ENCODE results near the gene MLPH. TPM values are rescaled to one million over a fixed set of nuclear protein-coding genes. Genes with fewer than 3 reads are reported as not detected.

The MLPH gene
- total and polyA plus RNA-seq, 2 of the 13 experiments (the other 11 are each of a cell fraction or from before 2014, with no cell fraction given): 0.12 TPM; not detected in 1

DNA sequence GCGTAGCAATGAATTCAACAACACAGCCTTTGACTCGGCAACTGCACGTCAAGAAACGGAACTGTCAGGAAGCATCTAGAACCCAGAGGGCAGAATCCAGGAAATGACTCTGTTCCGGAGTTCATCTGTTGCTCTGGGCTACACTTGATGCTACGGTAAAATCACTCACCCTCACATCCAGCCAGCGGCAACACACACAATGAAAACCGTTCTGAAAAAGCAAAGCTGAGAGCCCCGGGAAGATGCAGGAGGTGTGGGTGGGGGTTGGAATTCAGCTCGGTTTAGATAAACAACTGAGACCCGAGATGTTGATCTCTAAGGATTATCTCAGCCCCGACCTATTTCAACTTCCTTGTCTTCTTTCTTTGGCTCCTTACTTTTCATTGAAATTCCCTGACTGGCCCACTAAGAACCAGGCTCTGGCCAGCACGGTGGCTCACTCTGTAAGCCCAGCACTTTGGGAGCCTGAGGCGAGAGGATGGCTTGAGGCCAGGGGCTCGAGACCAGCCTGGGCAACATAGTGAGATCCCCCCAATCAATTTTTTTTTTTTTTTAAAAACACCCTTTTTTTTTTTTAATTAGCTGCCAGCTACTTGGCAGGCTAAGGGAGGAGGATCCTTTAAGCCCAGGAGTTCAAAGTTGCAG lies 116.8 kb downstream of the MLPH start (continued):
- TF ChIP-seq, protein P1, sequence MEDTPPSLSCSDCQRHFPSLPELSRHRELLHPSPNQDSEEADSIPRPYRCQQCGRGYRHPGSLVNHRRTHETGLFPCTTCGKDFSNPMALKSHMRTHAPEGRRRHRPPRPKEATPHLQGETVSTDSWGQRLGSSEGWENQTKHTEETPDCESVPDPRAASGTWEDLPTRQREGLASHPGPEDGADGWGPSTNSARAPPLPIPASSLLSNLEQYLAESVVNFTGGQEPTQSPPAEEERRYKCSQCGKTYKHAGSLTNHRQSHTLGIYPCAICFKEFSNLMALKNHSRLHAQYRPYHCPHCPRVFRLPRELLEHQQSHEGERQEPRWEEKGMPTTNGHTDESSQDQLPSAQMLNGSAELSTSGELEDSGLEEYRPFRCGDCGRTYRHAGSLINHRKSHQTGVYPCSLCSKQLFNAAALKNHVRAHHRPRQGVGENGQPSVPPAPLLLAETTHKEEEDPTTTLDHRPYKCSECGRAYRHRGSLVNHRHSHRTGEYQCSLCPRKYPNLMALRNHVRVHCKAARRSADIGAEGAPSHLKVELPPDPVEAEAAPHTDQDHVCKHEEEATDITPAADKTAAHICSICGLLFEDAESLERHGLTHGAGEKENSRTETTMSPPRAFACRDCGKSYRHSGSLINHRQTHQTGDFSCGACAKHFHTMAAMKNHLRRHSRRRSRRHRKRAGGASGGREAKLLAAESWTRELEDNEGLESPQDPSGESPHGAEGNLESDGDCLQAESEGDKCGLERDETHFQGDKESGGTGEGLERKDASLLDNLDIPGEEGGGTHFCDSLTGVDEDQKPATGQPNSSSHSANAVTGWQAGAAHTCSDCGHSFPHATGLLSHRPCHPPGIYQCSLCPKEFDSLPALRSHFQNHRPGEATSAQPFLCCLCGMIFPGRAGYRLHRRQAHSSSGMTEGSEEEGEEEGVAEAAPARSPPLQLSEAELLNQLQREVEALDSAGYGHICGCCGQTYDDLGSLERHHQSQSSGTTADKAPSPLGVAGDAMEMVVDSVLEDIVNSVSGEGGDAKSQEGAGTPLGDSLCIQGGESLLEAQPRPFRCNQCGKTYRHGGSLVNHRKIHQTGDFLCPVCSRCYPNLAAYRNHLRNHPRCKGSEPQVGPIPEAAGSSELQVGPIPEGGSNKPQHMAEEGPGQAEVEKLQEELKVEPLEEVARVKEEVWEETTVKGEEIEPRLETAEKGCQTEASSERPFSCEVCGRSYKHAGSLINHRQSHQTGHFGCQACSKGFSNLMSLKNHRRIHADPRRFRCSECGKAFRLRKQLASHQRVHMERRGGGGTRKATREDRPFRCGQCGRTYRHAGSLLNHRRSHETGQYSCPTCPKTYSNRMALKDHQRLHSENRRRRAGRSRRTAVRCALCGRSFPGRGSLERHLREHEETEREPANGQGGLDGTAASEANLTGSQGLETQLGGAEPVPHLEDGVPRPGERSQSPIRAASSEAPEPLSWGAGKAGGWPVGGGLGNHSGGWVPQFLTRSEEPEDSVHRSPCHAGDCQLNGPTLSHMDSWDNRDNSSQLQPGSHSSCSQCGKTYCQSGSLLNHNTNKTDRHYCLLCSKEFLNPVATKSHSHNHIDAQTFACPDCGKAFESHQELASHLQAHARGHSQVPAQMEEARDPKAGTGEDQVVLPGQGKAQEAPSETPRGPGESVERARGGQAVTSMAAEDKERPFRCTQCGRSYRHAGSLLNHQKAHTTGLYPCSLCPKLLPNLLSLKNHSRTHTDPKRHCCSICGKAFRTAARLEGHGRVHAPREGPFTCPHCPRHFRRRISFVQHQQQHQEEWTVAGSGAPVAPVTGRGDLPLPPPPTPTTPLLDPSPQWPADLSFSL (CRISPR knock-in tag; IDR thresholded peaks at IDR 0.05): peak; percentile 41; the same call in 1 of the 2 replicates
- TF ChIP-seq ZNF124 (CRISPR knock-in tag; IDR thresholded peaks at IDR 0.05): no peak
- TF ChIP-seq GABPA (IDR thresholded peaks at IDR 0.05; ENCODE audit: low read depth, low read length): no peak
- peak; percentile 63 for TF ChIP-seq GABPA (CRISPR knock-in tag; IDR thresholded peaks at IDR 0.05; ENCODE audit: low read depth)
- TF ChIP-seq ZNF619 (CRISPR knock-in tag; IDR thresholded peaks at IDR 0.05): 0 out of 2 replicates have a peak, but pooled peaks have one; percentile 67
- TF ChIP-seq, protein P2, sequence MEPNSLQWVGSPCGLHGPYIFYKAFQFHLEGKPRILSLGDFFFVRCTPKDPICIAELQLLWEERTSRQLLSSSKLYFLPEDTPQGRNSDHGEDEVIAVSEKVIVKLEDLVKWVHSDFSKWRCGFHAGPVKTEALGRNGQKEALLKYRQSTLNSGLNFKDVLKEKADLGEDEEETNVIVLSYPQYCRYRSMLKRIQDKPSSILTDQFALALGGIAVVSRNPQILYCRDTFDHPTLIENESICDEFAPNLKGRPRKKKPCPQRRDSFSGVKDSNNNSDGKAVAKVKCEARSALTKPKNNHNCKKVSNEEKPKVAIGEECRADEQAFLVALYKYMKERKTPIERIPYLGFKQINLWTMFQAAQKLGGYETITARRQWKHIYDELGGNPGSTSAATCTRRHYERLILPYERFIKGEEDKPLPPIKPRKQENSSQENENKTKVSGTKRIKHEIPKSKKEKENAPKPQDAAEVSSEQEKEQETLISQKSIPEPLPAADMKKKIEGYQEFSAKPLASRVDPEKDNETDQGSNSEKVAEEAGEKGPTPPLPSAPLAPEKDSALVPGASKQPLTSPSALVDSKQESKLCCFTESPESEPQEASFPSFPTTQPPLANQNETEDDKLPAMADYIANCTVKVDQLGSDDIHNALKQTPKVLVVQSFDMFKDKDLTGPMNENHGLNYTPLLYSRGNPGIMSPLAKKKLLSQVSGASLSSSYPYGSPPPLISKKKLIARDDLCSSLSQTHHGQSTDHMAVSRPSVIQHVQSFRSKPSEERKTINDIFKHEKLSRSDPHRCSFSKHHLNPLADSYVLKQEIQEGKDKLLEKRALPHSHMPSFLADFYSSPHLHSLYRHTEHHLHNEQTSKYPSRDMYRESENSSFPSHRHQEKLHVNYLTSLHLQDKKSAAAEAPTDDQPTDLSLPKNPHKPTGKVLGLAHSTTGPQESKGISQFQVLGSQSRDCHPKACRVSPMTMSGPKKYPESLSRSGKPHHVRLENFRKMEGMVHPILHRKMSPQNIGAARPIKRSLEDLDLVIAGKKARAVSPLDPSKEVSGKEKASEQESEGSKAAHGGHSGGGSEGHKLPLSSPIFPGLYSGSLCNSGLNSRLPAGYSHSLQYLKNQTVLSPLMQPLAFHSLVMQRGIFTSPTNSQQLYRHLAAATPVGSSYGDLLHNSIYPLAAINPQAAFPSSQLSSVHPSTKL (CRISPR knock-in tag; IDR thresholded peaks at IDR 0.05): peak; percentile 32; the same call in 1 of the 2 replicates
- no peak for TF ChIP-seq SSRP1 (CRISPR knock-in tag; IDR thresholded peaks at IDR 0.05)
- no peak for TF ChIP-seq ZNF543 (CRISPR knock-in tag; IDR thresholded peaks at IDR 0.05)
- no peak for TF ChIP-seq GFI1 (CRISPR knock-in tag; IDR thresholded peaks at IDR 0.05; ENCODE audit: borderline replicate concordance)
- TF ChIP-seq, protein P3, sequence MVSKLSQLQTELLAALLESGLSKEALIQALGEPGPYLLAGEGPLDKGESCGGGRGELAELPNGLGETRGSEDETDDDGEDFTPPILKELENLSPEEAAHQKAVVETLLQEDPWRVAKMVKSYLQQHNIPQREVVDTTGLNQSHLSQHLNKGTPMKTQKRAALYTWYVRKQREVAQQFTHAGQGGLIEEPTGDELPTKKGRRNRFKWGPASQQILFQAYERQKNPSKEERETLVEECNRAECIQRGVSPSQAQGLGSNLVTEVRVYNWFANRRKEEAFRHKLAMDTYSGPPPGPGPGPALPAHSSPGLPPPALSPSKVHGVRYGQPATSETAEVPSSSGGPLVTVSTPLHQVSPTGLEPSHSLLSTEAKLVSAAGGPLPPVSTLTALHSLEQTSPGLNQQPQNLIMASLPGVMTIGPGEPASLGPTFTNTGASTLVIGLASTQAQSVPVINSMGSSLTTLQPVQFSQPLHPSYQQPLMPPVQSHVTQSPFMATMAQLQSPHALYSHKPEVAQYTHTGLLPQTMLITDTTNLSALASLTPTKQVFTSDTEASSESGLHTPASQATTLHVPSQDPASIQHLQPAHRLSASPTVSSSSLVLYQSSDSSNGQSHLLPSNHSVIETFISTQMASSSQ (IDR thresholded peaks at IDR 0.05; ENCODE audit: low read depth): no peak
- TF ChIP-seq, protein P3 (CRISPR knock-in tag; IDR thresholded peaks at IDR 0.05; ENCODE audit: borderline replicate concordance): no peak
- no peak for TF ChIP-seq ZNF34 (CRISPR knock-in tag; IDR thresholded peaks at IDR 0.05; ENCODE audit: borderline replicate concordance)
- TF ChIP-seq, protein P4, sequence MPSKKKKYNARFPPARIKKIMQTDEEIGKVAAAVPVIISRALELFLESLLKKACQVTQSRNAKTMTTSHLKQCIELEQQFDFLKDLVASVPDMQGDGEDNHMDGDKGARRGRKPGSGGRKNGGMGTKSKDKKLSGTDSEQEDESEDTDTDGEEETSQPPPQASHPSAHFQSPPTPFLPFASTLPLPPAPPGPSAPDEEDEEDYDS (CRISPR knock-in tag; IDR thresholded peaks at IDR 0.05): 0 out of 2 replicates have a peak, but pooled peaks have one; percentile 28
